GM19324 (cell line): ENCODE results near the gene GLIS1.

Experiments
- ATAC-seq: cut with Tn5 transposase; IDR thresholded peaks from one replicate; pipeline ENCODE4 v1.9.1; 2021; ENCODE audit warnings: mild to moderate bottlenecking, moderate library complexity; ENCODE audit not compliant: unreplicated experiment, low FRiP score

GLIS1 gene

DNA sequence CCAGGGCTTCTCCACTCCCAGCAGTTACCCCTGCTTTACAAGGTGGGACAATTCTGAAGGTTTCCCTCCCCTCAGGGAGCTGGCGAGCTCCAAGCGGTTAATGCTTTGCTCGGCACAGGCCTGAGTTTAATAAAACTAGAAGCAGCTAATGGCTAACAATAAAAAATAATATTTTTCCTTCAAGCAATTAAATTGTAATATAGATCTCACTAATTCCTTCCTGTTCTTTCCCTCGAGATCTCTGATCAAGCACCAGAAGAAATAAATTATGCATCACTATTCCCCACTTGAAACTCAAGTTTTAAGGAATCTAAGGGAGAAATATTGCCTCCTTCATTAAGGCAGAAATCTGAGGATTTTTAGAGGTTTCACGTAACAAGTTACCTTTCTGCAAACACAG is 42.9 kb downstream of the GLIS1 start:
- no peak for ATAC-seq

DNA sequence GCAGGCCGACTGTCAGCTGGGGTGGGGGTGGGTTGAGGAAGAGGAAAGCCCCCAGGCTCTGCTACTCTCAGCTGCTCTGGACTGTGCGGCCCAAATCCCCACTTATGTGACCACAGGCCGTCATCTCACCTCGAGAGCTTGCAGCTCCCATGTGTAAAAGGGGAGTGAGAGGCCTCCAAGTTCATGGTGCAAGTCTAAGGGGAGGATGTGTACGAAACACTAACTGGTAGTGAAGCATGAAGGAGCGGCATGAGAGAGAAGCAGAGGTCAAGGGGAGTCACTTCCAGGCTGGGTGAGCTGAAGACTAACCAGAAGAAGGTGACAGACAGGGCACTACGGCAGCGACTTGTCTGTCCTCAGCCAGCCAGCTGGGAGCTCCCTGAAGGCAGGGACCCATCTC is 43.8 kb downstream of the GLIS1 start:
- ATAC-seq = no peak

DNA sequence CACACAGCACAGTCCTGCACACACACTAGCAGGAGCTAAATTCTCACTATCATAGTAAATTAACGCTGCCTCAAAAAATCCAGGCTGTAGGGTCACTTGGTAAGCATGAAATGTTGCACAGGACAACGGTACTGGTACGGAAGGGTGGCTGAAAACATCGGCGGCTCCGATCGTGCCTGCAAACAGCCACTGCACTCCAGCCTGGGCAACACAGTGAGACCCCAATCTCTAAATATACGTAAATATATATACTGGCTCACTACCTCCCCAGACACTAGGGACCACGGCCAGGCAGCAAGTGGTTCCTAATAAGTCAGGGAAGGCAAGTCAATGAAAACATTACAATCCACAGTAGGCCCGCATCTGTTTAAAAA is 44.3 kb downstream of the GLIS1 start:
- ATAC-seq = no peak

DNA sequence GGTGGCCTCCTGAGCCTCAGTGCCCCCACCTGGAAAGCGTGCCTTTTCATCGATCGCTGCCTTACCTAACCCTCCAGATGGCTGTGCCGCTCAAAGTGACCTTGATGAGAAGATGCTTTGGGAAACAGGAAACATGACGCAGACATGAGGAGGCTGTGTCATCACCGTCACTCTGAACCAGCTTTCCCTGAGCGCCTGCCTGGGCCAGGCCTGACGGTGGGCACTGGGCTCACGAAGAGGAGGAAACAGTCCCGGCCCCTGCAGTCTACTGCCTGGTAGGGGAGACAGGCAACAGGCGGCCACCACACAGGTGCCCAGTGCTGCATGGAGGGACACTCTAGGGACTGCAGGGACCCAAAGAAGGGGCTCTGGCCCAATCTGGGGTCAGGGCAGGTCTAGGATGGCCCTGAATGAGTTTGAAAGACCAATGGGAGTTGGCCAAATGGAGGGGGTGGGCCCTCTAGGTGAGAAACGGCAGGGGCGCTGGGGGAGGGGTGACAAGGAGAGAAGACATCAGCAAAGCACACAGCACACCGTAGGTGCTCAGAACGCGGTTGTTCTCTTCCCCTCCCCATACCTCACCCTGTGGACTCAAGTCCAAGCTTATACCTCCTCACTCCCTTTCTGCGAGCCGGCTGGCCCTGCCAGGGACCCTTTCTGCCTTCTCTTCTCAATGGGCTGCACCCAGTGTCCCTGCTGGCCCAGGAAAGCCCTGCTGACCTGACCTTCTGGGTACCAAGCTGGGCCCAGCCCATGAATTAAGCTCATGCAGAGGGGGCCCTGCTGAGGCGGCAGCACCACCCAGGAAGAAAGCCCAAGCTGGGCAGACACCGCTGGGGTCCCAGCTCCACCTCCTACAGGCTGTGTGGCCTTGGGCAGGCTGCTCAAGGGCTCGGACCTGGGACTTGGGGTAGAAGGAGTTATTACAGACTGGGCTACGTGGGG is 44.9 kb downstream of the GLIS1 start:
- ATAC-seq = no peak

DNA sequence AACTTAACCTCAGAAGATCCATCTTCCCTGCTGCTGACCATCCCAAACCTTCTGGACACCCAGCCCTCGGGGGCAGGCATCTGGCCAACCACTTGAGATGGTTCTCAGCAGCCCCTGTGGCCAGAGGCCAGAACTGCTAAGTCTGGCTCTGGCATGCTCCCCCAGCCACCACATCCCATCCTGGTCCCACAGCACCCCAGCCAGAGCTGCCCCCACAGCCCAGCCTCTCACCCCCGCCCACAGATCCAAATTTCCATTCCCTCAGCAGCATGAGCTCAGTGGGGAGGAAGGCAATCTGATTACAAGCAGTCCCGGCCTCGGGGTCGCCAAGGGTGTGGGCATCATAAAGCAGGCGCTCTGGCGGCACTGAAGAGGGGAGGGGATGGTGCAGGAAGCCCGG is 45.6 kb downstream of the GLIS1 start:
- no peak for ATAC-seq

DNA sequence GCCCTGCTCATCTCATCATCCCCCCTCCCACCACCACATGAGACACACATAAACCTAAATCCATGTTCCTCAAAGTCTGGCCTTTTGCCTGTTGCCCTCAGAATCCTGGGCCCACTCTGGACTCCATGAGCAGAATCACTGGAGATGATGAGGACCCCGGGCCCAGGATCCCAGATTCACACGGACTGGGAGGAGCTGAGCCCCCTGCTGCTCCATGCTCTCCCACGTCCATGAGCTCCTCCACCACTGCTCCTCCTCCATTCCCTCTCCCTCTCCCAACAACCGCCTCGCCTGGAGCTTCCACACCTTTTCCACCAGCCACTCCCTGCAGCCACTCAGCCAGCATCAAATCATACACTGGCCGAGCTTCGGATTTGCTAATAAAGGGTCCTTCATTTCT is 47.6 kb downstream of the GLIS1 start:
- ATAC-seq = no peak

DNA sequence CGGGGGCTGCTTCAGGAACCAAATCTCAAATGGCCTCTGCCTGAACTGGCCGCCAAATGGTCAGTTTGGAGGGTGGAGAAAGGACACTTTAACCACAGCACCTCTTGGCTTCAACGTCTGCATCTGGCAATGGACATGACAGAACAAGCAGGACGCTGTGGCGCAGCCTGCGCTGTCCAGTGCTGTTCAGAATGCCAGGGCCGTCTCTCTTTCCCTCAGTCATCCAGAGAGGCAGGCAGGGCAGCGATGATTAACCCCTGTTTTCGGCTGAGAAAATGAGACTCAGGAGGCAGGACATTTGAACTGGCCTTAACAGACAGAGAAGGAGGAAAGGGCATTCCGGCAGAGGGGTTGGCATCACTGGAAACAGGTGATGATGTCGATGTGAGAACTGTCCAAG is 48.6 kb downstream of the GLIS1 start:
- no peak for ATAC-seq

DNA sequence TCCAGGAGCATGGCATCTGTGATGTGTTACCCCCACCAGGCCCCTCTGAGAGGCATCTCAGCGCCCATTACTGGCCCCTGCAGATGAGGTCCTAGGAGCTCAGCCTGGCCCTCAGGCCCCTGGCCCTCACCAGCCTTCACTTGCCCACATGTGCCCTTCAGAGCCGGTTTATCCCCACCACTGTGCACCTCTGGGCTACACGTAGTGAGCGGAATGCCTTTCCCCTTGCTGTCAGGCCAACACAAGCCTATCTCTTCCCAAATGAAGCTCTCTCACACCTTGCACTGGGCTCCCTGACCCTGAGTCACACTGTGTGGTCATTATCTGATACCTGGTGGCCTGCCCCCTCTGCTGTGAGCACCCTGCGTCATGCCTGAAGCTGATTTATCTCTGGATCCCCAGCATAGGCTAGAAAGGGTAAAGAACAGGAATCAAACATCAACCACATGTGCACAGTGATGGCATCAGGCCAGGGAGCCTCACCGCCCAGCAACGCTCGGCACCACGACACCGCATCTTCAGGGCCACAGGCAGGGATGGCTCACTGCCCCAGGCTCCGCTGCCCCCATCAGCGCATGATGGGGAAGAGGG is 49.1 kb downstream of the GLIS1 start:
- ATAC-seq = no peak

DNA sequence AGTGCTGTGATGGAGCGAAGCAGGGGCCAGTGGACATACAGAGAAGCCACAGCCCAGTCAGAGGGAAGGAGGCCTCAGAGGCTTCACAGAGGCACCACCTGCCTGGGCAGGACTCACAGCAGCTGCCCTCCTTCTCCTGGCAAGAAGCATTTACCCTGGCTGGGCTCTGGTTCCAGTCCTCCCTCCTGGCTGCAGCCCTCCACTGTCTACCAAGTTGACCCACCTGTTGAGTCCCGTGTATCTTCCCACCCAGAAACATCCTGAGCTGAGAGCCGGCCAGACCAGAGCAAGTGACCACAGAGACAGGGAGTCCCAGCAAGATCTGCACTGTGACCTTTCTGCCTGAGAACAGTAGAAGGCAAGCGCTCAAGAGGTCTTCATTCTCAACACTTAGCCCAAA is 49.7 kb downstream of the GLIS1 start:
- no peak for ATAC-seq

DNA sequence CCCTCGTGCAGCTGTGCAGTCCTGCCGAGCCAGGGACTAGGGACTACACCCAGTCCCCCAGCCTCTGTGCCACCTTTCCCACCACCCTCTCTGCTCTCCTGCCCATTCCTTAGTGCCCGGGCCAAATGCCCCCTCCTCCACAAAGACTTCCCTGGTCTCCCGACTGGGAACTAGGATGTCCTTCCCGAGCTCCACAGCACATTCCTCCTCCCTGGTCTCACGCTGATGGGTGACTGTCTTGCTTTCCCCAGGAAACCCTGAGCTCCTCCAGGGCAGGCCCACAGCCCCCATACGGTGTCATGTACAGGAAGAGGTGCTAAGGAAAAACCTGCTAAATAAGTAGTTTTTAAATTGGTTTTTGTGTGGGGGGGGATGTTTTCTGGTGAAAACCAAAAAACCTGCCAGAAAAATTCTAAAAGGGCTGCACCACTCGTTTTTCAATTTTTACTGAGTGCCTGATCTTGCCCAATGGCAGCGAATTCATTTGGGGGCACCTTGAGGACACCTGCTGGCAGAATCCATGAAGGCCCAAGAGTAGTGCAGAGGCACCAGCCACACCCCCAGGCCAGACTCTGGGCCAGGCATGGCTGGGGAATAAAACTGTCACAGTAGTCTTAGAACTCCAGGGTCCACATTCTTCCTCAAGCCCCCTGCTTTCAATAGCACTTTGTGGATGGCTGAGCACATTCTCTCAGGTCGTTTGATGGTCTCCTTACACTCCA is 50.4 kb downstream of the GLIS1 start:
- ATAC-seq = no peak

DNA sequence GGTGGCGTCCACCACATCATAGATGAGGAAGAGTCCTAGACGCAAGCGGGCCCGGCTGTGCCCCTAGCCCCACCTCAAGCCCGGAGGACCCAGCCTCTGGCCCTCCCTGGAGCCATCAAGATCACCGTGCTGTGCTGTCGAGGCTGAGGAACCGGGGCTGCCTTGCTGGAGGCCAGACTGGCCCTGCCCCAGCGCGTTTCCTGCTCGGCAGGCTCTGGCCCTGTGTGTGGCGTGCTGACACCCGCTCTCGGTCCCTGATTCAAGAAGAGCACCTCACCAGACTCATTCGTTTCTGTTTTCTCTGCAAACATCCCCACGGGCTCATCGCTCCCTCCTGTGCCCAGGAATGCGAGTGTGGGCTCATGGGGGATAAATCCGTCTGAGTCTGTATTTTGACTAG is 51.1 kb downstream of the GLIS1 start:
- no peak for ATAC-seq

DNA sequence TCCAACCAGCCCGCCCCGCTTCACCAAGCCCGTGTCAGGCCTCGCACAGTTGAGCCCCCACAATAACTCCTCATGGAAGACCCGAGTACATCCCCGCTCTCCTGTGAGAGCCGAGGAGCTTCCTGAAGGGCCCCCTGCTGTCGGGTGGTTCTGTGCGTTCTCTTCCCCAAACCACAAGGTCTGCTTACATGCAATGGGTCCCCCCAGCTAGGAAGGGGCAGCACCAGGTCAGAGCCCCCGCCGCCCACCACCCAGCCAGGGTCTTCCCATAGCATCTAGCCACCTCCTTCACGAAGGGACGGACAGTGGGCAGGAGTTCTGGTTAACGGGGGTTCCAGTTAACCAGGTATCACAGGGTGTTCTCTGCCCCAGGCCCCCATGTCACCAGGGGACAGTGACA is 51.5 kb downstream of the GLIS1 start:
- ATAC-seq = no peak

DNA sequence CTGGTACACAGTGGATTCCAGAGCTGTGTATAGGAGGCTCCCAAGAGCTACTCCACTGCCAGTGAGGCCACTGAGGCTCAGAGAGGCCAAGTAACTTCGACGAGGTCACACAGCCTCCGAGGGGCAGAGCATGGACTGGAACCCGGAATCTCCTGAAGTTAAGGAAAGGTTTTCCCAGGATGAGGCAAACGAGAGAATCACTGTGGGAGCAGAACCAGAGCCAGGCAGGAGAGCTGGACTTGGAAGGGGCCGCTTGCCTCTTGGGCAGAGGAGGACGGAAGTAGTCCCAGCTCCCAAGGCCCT is 52.0 kb downstream of the GLIS1 start:
- ATAC-seq = no peak

DNA sequence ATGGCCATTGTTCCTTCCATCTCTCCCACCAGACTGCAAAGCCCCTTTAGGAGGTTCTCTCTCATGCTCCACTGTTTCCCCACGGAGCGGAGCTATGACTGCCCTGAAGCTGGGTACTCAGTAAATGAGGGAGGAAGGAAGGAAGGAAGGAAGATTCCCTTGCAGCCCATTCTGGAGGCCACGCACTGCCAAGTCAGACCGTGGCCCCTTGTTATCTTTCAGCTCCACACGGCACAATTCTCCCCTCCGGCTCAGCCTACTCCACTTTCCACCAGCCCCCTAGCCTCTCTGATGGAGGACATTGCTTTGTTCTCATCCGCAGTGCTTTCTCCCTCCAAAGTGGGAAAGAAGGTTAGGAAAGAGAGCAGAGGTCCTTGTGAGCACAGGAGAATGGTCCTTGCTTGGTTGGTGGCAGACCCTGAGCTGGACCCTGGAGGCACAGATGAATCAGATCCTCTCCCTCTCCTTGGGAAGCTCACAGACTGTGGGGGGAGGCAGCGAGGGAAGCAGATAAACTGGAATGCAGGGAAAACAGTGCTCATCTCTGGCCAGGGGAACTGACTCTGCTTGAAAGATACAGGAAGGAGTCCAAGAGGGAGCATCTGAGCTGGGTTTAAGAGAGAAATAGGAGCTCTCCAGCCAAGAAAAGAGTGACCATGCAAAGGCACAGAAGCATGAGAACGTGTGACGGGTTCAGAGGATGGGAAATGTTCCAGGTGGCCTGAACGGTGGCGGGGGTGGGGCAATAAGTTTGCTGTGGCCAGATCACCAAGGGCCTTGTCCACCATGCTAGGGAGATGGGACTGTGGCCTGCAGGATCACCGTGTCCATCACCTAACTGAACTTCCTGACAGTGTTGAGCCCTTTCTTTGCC is 52.6 kb downstream of the GLIS1 start:
- no peak for ATAC-seq

DNA sequence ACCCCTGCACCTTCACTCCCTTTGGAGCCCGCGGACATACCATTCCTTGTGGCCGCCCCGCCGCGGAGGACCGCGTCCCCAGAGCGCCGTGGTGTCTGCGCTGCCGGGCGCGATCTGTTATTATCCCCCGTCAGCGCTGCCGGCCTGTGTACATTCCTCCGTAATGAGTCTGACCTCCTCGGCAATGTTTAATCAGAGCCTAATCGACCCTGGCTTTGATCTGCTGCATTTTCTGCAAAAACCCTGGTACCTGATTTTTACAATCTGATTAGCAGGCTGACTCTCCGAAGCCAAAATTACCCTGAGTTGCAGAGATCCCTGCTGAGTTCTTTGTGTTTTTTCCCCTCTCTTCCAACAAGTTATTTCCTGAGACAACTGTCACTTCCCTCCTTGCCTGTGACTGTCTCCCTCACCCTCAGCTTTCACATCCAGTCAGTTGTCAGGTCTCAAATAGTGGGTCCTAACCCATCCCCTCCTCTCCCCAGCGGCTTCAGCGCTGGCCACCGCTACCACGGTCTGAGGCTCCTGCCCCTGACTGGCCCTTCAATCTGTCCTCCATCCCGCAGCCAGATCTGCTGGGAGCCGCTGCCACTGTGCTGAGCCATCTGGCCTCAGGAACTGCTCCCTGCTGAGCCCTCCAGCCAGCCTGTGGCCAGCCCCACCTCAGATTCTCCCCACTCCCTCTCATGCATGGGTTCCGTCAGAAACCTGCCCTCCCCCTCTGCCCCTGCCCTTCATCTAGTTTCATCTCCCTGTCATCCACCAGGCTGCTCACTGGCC is 53.5 kb downstream of the GLIS1 start:
- no peak for ATAC-seq

DNA sequence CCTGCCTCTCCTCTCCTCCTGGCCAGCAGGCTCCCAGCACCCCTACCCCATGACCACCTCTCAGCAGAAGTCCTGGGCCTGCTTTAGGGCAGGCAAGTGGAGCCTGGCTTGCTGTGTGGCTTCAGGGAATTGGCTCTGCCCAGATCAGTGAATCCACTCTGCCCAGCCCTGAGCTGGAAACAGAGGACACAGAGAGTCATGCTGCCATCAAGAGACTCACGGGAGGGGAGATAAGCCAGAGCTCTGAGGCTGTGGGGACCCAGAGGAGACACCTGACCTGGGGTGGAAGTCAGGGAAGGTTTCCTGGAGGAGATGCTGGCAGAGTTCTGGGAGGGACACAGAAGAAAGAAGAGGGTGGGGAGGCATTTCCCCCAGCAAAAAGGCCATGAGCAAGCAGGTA is 54.2 kb downstream of the GLIS1 start:
- ATAC-seq = no peak

DNA sequence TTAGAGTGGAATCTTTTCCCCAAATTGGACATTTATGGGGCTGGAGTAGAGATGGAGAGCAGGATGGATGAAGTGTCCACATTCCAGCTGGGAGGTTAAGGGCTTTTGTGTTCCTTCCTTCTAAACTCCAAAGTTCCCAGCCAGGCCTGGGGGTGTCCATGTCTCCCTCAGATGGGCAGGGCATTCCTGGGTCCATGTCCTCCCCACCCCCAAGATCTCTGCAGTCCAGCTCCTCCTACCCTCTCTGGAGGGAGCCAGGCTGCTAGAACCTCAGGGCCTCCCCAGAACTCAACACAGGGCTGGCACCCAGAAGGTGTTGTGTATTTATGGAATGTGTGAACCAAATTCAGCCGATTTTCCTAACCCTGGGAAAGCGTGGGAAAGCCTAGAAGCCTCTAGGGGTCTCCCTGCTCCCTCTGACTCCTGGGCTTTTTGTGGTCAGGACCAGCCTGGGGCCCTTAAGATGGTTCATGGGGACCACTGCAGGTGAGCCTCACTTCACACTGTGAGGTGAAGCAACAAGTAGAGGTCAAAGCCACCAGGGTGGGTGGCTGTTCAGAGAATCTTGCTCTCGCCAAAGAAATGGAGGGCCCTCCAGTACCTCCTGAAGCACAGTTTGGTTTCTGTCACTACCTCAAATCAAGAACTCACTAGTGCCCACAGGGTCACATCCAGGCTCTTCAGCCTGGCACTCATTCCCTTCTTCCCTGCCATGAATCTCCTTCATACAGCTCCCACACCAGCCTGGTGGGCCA is 54.8 kb downstream of the GLIS1 start:
- ATAC-seq = no peak

DNA sequence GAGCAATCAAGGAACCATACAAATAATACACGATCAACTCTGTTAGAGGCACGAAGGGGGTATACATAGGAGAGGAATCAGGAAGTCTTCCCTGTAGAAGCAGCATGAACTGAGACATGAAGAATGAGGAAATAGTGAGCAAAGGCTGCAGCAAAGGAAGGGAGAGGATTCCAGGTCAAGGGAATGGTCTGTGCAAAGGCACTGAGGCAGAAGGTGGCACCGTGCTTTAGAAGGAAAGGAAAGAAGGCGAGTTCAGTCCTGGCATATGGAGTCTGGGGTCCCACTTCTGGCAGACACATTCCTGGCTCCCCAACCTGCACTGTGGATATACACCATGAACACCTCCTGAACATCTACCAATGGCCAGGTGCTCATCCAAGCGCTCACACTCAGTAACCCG is 56.1 kb downstream of the GLIS1 start:
- ATAC-seq = no peak

DNA sequence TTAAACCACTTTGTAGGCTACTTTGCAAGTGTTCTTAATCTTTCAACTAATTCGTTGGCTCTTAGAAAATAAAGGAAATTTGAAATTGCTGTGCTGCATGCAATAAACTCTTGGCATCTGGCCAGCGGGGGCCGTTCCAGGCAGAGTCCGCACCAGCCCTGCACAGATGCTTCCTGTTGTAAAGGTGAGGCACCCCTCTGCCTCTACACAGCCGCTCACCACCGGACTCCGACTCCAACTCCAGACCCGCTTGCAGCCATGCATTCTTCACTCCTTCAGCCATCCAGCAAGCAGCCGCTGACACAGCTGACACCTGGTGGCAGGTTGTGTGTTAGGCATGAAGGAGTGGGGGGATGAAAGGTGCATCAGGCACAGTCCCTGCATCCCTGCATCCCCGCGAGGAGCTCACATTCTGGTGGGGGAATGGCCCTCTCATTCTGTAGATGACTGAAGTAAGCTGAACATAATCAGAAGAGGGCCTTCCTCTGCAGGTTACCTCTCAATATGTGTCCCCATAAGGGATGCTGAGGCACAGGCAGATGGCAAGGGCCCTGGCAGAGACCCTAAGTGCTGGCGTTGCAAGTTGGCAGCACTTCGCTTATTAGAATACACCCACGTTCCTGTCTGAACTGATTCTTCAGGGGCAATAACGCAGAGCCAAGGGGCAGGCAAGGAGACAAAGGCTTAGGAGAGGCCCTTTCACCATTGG is 56.8 kb downstream of the GLIS1 start:
- no peak for ATAC-seq
